GM13977 (cell line): ENCODE data around the gene LARP4.
"Not testable (repeated sequence)": the region's sequence is repeated elsewhere in the genome, so short reads cannot be mapped to it uniquely, and the experiment has no call there.

ENCODE experiments used
- DNase-seq: peaks from one replicate; pipeline ENCODE4 v3.0.0; 2012; ENCODE audit warnings: low spot score
- in situ Hi-C: fragments of 300-500 bp; cut with MboI; formaldehyde crosslinking; loops from one replicate; pipeline ENCODE4 v1.12.0; 2022; ENCODE audit warnings: low sequenced_read_pairs, low pct_unique_long_range_greater_than_20kb, mixed read lengths, inconsistent platforms; ENCODE audit not compliant: unreplicated experiment
- TF ChIP-seq, protein P1 (sequence below): IDR thresholded peaks from 2 replicates; pipeline ENCODE4 v1.5.1; 2012; ENCODE audit warnings: mild to moderate bottlenecking, control low read depth; ENCODE audit not compliant: insufficient read depth; ENCODE audit errors: extremely low read depth, missing control alignments

The LARP4 gene

DNA sequence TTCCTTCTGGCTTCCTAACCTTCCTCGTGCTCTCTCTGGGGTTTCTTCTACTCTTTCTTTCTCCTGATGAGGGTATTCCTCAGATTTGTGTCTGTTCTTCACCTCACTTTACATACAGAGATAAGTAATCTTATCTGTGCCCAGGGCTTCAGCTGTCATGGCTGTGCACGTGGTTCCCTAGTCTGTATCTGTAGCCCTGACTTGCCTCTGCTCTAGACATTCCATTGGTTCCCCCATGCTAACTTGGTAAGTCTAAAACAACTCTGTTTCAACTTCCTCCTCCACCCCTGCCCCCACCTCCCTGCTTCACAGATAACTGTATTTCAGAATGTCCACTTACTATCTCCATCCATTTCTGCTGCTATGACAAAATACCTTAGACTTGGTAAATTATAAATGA, 114.9 kb downstream of the LARP4 start:
- TF ChIP-seq, protein P1, sequence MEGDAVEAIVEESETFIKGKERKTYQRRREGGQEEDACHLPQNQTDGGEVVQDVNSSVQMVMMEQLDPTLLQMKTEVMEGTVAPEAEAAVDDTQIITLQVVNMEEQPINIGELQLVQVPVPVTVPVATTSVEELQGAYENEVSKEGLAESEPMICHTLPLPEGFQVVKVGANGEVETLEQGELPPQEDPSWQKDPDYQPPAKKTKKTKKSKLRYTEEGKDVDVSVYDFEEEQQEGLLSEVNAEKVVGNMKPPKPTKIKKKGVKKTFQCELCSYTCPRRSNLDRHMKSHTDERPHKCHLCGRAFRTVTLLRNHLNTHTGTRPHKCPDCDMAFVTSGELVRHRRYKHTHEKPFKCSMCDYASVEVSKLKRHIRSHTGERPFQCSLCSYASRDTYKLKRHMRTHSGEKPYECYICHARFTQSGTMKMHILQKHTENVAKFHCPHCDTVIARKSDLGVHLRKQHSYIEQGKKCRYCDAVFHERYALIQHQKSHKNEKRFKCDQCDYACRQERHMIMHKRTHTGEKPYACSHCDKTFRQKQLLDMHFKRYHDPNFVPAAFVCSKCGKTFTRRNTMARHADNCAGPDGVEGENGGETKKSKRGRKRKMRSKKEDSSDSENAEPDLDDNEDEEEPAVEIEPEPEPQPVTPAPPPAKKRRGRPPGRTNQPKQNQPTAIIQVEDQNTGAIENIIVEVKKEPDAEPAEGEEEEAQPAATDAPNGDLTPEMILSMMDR, result no peak
- in situ Hi-C loops, result loop anchor here (25.0 kb wide), 1 partner anchor 822 kb away; the partner anchor contains the start of gene CELA1
- DNase-seq, result no peak

DNA sequence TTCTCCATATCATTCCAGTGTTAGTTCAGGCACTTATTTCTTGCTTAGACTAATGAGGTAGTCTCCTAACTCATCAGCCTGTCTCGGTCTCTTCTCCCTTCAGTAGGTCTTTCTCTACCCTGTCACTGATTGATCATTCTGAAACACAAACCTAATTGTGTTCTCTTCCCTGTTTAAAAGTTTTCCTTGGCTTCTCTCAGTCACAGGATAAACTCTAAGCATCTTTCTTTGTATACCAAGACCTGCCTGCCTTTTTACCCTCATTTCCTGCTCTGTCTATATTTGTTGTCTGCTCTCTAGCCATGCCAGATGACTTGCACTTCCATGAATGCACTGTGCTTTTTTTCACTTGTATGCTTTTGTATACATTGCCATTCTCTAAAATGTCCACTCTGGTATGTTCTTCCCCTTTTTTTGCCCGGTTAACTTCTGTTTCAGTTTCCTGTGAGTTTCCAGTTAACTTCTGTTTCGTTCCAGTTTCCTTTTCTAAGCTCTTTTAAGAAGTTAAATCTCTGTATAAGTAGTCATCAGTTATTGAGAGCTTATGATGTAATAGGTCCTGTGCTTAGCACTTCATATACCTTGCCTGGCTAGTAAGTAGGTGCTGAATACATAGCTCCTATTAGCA, 116.8 kb downstream of the LARP4 start:
- TF ChIP-seq, protein P1, result no peak
- peak; percentile 72 for DNase-seq
- in situ Hi-C loops, result loop anchor here (25.0 kb wide), 1 partner anchor 820 kb away; the partner anchor contains the start of gene CELA1

DNA sequence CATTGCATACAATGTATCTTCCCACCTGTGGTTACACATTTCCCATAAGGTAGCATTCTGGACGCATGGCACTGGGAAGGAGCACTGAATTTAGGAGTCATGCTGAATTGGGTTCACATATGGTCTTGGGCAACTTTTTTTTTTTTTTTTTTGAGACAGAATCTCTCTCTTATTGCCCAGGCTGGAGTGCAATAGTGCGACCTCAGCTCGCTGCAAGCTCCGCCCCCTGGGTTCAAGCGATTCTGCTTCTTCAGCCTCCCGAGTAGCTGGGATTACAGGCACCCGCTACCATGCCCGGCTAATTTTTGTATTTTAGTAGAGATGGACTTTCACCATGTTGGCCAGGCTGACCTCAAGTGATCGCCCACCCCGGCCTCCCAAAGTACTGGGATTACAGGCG, 117.4 kb downstream of the LARP4 start:
- TF ChIP-seq, protein P1, result no peak

DNA sequence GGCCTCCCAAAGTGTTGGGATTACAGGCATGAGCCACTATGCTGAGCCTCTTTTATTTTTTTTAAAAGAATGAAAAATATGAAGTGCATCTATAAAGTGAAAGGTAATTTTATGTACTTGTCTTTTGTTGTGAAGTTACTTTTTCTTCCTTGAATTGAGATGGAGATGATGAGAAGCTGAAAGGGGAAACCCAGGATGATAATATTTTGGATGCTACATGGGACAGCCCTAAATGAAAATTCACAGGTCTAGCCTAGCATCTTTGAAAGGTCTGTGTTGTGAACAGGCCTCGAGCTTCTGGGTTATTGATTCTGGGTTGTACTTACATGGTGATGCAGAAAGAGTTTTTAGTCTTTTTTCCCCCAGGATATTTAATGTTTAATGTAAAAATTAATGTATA, 118.7 kb downstream of the LARP4 start:
- TF ChIP-seq, protein P1, result no peak
- in situ Hi-C loops, result loop anchor here (25.0 kb wide), 1 partner anchor 818 kb away; the partner anchor contains the start of gene CELA1
- no peak for DNase-seq

More for the DNA sequence above, 117.4 kb downstream of the LARP4 start:
- in situ Hi-C loops, result loop anchor here (25.0 kb wide), 1 partner anchor 819 kb away; the partner anchor contains the start of gene CELA1
- DNase-seq, result no peak

DNA sequence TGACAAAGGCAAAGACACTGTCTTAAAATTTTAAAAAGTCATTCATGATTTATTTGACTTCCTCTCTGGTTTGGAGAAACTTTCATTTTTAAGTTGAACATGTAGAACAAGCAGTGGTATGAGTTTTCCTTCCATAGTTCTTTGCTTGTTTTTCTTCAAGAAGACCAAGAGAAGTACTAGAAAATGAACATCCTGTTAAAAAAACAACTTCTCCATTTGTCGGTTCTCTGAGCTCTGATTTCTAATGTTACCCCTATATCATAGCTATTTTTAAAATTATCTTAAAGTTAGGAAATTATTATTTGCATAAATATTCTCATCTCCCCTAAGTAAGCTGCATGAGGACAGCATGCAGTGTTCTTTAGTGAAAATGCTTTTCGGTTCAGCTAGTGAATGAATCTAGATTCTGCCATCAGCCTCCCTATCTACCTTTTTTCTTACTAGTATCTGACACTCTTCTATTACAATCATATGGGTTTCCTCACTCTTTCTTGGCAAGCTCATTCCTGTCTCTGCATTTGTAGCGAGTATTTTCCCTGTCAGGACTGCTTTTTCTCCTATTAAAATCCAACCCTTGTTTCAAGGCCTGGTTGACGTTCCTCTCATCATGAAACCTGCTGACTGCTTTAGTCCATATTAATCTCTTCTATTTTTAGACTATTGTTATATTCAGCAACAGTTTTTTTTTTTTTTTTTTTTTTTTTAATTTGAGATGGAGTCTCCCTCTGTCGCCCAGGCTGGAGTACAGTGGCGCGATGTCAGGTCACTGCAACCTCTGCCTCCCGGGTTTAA, 119.9 kb downstream of the LARP4 start:
- TF ChIP-seq, protein P1, result no peak
- no peak for DNase-seq
- in situ Hi-C loops, result loop anchor here (25.0 kb wide), 1 partner anchor 817 kb away; the partner anchor contains the start of gene CELA1

DNA sequence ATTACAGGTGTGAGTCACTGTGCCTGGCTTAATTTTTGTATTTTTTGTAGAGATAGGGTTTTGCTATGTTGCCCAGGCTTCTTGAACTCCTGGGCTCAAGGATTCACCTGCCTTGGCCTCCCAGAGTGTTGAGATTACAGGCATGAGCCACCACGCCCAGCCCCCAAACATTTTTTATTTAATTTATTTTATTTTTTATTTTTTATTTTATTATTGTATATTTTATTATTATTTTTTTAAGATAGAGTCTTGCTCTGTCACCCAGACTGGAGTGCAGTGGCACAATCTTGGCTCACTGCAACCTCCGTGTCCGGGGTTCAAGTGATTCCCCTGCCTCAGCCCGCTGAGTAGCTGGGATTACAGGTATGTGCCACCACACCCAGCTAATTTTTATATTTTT, 121.1 kb downstream of the LARP4 start:
- in situ Hi-C loops, result loop anchor here (25.0 kb wide), 1 partner anchor 816 kb away; the partner anchor contains the start of gene CELA1
- not testable (repeated sequence) for DNase-seq

DNA sequence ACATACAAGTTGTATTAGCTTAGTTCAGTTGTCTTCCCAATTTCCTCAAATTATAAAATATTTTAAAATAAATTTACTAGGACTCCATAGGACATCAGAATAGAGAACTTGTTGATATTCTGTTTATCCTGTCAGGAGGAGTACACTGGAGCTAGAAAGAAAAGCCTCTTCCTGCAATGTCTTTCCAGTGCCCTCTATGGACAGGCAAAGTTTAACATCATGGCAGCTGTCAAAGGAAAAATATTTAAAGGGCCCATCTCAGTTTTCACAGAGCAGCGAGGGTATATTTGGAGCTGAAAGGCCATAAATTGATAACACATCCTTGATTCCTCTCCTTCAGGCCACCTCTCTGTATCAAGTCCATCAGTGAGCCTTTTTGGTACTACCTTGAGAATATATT, 123.1 kb downstream of the LARP4 start:
- TF ChIP-seq, protein P1, result no peak
- in situ Hi-C loops, result loop anchor here (25.0 kb wide), 1 partner anchor 814 kb away; the partner anchor contains the start of gene CELA1
- DNase-seq, result no peak
